ENCODE results near the gene SLC25A48.

DNA sequence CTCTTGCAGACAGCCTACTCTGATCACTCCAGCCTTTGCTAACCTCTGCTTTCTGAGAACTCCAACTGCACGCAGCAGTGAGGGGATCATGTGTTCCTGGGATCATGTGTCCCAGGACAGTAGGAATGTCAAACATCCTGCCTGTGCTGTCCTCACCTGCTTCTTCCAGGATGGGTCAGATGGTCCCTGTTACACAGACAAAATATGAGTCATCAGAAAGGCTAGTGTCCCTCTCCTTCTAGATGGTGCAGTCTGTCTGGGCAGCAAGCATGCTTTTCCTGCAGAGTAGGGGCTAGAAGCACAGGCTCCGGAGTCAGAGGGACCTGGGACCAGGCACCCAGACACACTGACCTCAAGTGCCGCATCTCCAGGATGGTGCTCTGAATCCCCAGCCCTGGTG is 20.1 kb upstream of the SLC25A48 start:
- TF ChIP-seq, protein P1, sequence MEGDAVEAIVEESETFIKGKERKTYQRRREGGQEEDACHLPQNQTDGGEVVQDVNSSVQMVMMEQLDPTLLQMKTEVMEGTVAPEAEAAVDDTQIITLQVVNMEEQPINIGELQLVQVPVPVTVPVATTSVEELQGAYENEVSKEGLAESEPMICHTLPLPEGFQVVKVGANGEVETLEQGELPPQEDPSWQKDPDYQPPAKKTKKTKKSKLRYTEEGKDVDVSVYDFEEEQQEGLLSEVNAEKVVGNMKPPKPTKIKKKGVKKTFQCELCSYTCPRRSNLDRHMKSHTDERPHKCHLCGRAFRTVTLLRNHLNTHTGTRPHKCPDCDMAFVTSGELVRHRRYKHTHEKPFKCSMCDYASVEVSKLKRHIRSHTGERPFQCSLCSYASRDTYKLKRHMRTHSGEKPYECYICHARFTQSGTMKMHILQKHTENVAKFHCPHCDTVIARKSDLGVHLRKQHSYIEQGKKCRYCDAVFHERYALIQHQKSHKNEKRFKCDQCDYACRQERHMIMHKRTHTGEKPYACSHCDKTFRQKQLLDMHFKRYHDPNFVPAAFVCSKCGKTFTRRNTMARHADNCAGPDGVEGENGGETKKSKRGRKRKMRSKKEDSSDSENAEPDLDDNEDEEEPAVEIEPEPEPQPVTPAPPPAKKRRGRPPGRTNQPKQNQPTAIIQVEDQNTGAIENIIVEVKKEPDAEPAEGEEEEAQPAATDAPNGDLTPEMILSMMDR (IDR thresholded peaks at IDR 0.05) = no peak
- TF ChIP-seq POLR2A (IDR thresholded peaks at IDR 0.05) = no peak
